GM23248 (cell line): Measurements from ENCODE around the gene DACT3. TPM values are rescaled to one million over a fixed set of nuclear protein-coding genes. Genes with fewer than 3 reads are reported as not detected.

ENCODE experiments used
- DNase-seq: peaks from one replicate; pipeline ENCODE4 v3.0.0-alpha.2; 2015
- H2AFZ ChIP-seq: fragments of 200-600 bp; sonication (generic); 2 replicates; pipeline ENCODE4 v1.6.1; 2016; ENCODE audit warnings: antibody characterized with exemption
- H3F3A ChIP-seq: fragments of 200-600 bp; sonication (generic); 2 replicates; pipeline ENCODE4 v1.6.1; 2016; ENCODE audit warnings: mild to moderate bottlenecking, antibody characterized with exemption, mixed run types; ENCODE audit not compliant: insufficient read depth
- H3K27ac ChIP-seq: fragments of 200-600 bp; sonication (generic); 2 replicates; pipeline ENCODE4 v1.5.1; 2016; ENCODE audit warnings: mild to moderate bottlenecking
- H3K27me3 ChIP-seq: fragments of 200-600 bp; sonication (generic); replicated peaks from 2 replicates; pipeline ENCODE4 v1.6.1; 2016; ENCODE audit warnings: mild to moderate bottlenecking; ENCODE audit not compliant: insufficient read depth
- H3K36me3 ChIP-seq: fragments of 200-600 bp; sonication (generic); 2 replicates; pipeline ENCODE4 v1.6.1; 2016; ENCODE audit warnings: low read depth, mild to moderate bottlenecking
- H3K4me1 ChIP-seq: fragments of 200-600 bp; sonication (generic); 2 replicates; pipeline ENCODE4 v1.6.1; 2016; ENCODE audit warnings: mild to moderate bottlenecking; ENCODE audit not compliant: insufficient read depth
- H3K4me2 ChIP-seq: fragments of 200-600 bp; sonication (generic); one replicate; pipeline ENCODE4 v1.6.1; 2016; ENCODE audit warnings: mild to moderate bottlenecking; ENCODE audit not compliant: unreplicated experiment
- H3K4me3 ChIP-seq: fragments of 200-600 bp; sonication (generic); 2 replicates; pipeline ENCODE4 v1.5.1; 2016; ENCODE audit warnings: mild to moderate bottlenecking
- H3K79me2 ChIP-seq: fragments of 200-600 bp; sonication (generic); 2 replicates; pipeline ENCODE4 v1.6.1; 2016; ENCODE audit warnings: mild to moderate bottlenecking; ENCODE audit not compliant: insufficient read depth
- H3K9ac ChIP-seq: fragments of 200-600 bp; sonication (generic); 2 replicates; pipeline ENCODE4 v1.6.1; 2016; ENCODE audit warnings: mild to moderate bottlenecking
- H3K9me2 ChIP-seq: fragments of 200-600 bp; sonication (generic); 2 replicates; pipeline ENCODE4 v1.6.1; 2016; ENCODE audit warnings: mixed run types, mild to moderate bottlenecking, moderate library complexity; ENCODE audit not compliant: insufficient read depth
- H3K9me3 ChIP-seq: fragments of 200-600 bp; sonication (generic); one replicate; pipeline ENCODE4 v1.6.1; 2017; ENCODE audit warnings: low read depth
- H4K20me1 ChIP-seq: fragments of 200-600 bp; sonication (generic); 2 replicates; pipeline ENCODE4 v1.6.0; 2016; ENCODE audit not compliant: insufficient read depth
- EZH2 ChIP-seq: fragments of 200-600 bp; sonication (generic); IDR thresholded peaks from 2 replicates; pipeline ENCODE4 v1.6.1; 2018; ENCODE audit warnings: antibody characterized with exemption, mild to moderate bottlenecking; ENCODE audit not compliant: insufficient read depth, poor library complexity, severe bottlenecking
- EZH2phosphoT487 ChIP-seq: fragments of 200-600 bp; sonication (generic); IDR thresholded peaks from 2 replicates; pipeline ENCODE4 v1.6.1; 2018; ENCODE audit warnings: antibody characterized with exemption, moderate library complexity, mild to moderate bottlenecking, low read depth; ENCODE audit not compliant: insufficient read depth
- WGBS, 2 experiments: methylation state at CpG; one replicate each; pipeline ENCODE4 v1.1.6; 2015 to 2017; ENCODE audit warnings: low lambda C conversion rate in 2 of 2, low coverage in 1 of 2; ENCODE audit errors: missing lambda C conversion rate in 2 of 2; 5-methylcytosine and 5-hydroxymethylcytosine counted together
- in situ Hi-C: fragments of 300-500 bp; cut with MboI; formaldehyde crosslinking; loops from 2 replicates; pipeline ENCODE4 v1.15.0; 2020
- polyA plus RNA-seq: library from polyadenylated mRNA; unstranded; fragments of >200 nt; fragmentation: Nextera tagmentation; extraction: Ambion mirVana; gene quantifications from 2 replicates; pipeline ENCODE4 v1.2.1, GENCODE V29; 2016
- total RNA-seq: library from RNA; depleted of rRNA; stranded (reverse); fragments of >200 nt; shearing (Covaris generic); gene quantifications from 2 replicates; pipeline ENCODE4 v1.2.3, GENCODE V29; 2014

DACT3 gene
- total and polyA plus RNA-seq, 2 experiments from 2014 or later = 0.66 to 7.1 TPM

- H4K20me1 ChIP-seq = no peaks in the 10 kb centered on the region
- no peaks in the 10 kb centered on the region for H3K9me2 ChIP-seq
- WGBS, 2 experiments = 90% methylated on average over 5 of the region's 5 CpGs
- in situ Hi-C loops = no loop called here
- H3K27me3 ChIP-seq = no peaks in the 10 kb centered on the region
- no peaks in the 10 kb centered on the region for H3K36me3 ChIP-seq
- H3K4me2 ChIP-seq = no peak overlapping the region
- 0 out of 2 replicates have a peak, but pooled peaks cover under 1% of the 10 kb centered on the region for H3K4me1 ChIP-seq
- H2AFZ ChIP-seq = no peak overlapping the region
- no peak for DNase-seq
- peaks cover under 1% of the 10 kb centered on the region; the same call in 1 of the 2 replicates for H3F3A ChIP-seq
- no peak overlapping the region for H3K4me3 ChIP-seq
- no peak for TF ChIP-seq EZH2
- no peak for TF ChIP-seq EZH2phosphoT487
- no peak overlapping the region for H3K27ac ChIP-seq
- no peaks in the 10 kb centered on the region for H3K79me2 ChIP-seq
- H3K9me3 ChIP-seq = no peaks in the 10 kb centered on the region
- no peak overlapping the region for H3K9ac ChIP-seq
Measured at GRCh38 chr19:46656541-46656940, 4.4 kb downstream of the DACT3 start.

GRCh38 chr19:46654621-46655152 lies 6.3 kb downstream of the DACT3 start:
- no peaks in the 10 kb centered on the region for H3K27me3 ChIP-seq
- H3K4me3 ChIP-seq = no peak overlapping the region
- WGBS, 2 experiments = 82 to 94% methylated on average over 11 to 16 of the region's 16 CpGs
- H4K20me1 ChIP-seq = no peaks in the 10 kb centered on the region
- H3K79me2 ChIP-seq = no peaks in the 10 kb centered on the region
- no peaks in the 10 kb centered on the region for H3F3A ChIP-seq
- no peaks in the 10 kb centered on the region for H3K4me1 ChIP-seq
- H3K9me2 ChIP-seq = no peaks in the 10 kb centered on the region
- no peak overlapping the region for H2AFZ ChIP-seq
- H3K9me3 ChIP-seq = no peaks in the 10 kb centered on the region
- H3K4me2 ChIP-seq = no peak overlapping the region
- in situ Hi-C loops = no loop called here
- no peak overlapping the region for H3K9ac ChIP-seq
- TF ChIP-seq EZH2phosphoT487 (no peak), EZH2 (no peak)
- H3K27ac ChIP-seq = no peak overlapping the region
- no peak for DNase-seq
- H3K36me3 ChIP-seq = no peaks in the 10 kb centered on the region

GRCh38 chr19:46650445-46650844 lies 10.5 kb downstream of the DACT3 start:
- no peak overlapping the region for H3K4me3 ChIP-seq
- H3K9me3 ChIP-seq = no peaks in the 10 kb centered on the region
- DNase-seq = no peak
- no peaks in the 10 kb centered on the region for H3K9me2 ChIP-seq
- no peaks in the 10 kb centered on the region for H3K27me3 ChIP-seq
- H3K9ac ChIP-seq = no peak overlapping the region
- in situ Hi-C loops = no loop called here
- no peak overlapping the region for H3K4me2 ChIP-seq
- no peaks in the 10 kb centered on the region for H3K4me1 ChIP-seq
- no peak overlapping the region for H3K27ac ChIP-seq
- H2AFZ ChIP-seq = no peak overlapping the region
- WGBS, 2 experiments = 92 to 93% methylated on average over 7 of the region's 7 CpGs
- no peaks in the 10 kb centered on the region for H4K20me1 ChIP-seq
- H3K79me2 ChIP-seq = no peaks in the 10 kb centered on the region
- no peaks in the 10 kb centered on the region for H3K36me3 ChIP-seq
- no peak for TF ChIP-seq EZH2
- TF ChIP-seq EZH2phosphoT487 = no peak
- H3F3A ChIP-seq = no peaks in the 10 kb centered on the region

GRCh38 chr19:46648961-46649960 lies 11.7 kb downstream of the DACT3 start:
- TF ChIP-seq EZH2 (no peak), EZH2phosphoT487 (no peak)
- Histone ChIP-seq H3K79me2 (no peaks in the 10 kb centered on the region), H3K4me2 (no peak overlapping the region), H3F3A (no peaks in the 10 kb centered on the region), H4K20me1 (no peaks in the 10 kb centered on the region), H3K9me2 (no peaks in the 10 kb centered on the region), H3K4me3 (no peak overlapping the region), H3K36me3 (no peaks in the 10 kb centered on the region), H3K4me1 (no peaks in the 10 kb centered on the region), H3K9ac (no peak overlapping the region), H3K27me3 (no peaks in the 10 kb centered on the region), H3K9me3 (no peaks in the 10 kb centered on the region), H2AFZ (no peak overlapping the region), H3K27ac (no peak overlapping the region)
- 91 to 96% methylated on average over 27 to 144 of the region's 144 CpGs for WGBS, 2 experiments
- in situ Hi-C loops = no loop called here
- no peak for DNase-seq
